ENCODE data around the gene MEOX2.

Gene MEOX2

DNA sequence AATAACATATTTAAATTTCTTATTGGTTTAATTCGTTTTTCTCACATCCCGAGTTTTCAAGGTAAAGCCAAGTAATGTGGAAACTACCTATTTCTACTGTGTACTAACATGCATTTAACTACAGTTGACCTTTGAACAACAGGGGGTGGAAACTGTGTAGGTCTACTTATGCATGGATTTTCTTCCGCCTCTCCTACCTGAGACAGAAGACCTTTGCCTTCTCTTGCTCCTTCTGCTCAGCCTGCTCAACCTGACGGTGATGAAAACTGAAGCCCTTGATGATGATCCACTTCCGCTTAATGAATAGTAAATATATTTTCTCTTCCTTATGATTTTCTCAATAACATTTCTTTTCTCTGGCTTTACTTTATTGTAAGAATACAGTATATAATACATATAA, 18.5 kb downstream of the MEOX2 start:
- DNase-seq (ENCODE audit: low read depth in 1 of 2, low spot score in 1 of 2): no peak
- H3K27ac ChIP-seq (replicated peaks): no peak overlapping the region
- TF ChIP-seq, protein P1, sequence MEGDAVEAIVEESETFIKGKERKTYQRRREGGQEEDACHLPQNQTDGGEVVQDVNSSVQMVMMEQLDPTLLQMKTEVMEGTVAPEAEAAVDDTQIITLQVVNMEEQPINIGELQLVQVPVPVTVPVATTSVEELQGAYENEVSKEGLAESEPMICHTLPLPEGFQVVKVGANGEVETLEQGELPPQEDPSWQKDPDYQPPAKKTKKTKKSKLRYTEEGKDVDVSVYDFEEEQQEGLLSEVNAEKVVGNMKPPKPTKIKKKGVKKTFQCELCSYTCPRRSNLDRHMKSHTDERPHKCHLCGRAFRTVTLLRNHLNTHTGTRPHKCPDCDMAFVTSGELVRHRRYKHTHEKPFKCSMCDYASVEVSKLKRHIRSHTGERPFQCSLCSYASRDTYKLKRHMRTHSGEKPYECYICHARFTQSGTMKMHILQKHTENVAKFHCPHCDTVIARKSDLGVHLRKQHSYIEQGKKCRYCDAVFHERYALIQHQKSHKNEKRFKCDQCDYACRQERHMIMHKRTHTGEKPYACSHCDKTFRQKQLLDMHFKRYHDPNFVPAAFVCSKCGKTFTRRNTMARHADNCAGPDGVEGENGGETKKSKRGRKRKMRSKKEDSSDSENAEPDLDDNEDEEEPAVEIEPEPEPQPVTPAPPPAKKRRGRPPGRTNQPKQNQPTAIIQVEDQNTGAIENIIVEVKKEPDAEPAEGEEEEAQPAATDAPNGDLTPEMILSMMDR (IDR thresholded peaks at IDR 0.05; ENCODE audit: insufficient read depth, low read length): no peak
- no peak overlapping the region for H3K4me3 ChIP-seq (replicated peaks; ENCODE audit: insufficient read depth, low read length)
- no peaks in the 10 kb centered on the region for H3K27me3 ChIP-seq (ENCODE audit: insufficient read depth, poor library complexity, severe bottlenecking)

DNA sequence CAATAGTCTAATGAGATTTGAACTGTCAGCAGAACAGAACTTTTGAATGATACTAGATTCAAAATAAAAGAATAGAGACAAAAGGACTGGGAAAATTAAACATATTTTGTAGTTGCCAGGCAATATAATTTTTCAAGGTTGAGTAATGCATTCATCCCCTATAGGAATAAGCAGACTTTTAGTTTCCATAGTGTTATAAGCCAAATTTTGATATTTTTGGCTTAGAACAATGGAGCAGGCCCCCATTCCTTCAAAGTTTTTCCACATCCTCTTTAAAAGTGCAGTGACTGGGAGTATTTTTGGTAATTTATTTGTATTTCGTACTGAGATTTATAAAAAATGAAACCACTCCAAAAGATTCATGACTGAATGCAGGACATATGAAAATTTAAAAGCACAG, 24.0 kb downstream of the MEOX2 start:
- H3K4me3 ChIP-seq (replicated peaks; ENCODE audit: insufficient read depth, low read length): no peak overlapping the region
- no peak for DNase-seq (ENCODE audit: low read depth in 1 of 2, low spot score in 1 of 2)
- H3K27me3 ChIP-seq (ENCODE audit: insufficient read depth, poor library complexity, severe bottlenecking): no peaks in the 10 kb centered on the region
- H3K27ac ChIP-seq (replicated peaks): no peak overlapping the region
- no peak for TF ChIP-seq POLR2AphosphoS5 (IDR thresholded peaks at IDR 0.05; ENCODE audit: low read depth)
- no peak for TF ChIP-seq GABPA (IDR thresholded peaks at IDR 0.05; ENCODE audit: low read depth)
- TF ChIP-seq, protein P1 (IDR thresholded peaks at IDR 0.05; ENCODE audit: insufficient read depth, low read length): no peak
- no peak for TF ChIP-seq SPI1 (IDR thresholded peaks at IDR 0.05; ENCODE audit: borderline replicate concordance, low read depth)
- TF ChIP-seq, protein P2, sequence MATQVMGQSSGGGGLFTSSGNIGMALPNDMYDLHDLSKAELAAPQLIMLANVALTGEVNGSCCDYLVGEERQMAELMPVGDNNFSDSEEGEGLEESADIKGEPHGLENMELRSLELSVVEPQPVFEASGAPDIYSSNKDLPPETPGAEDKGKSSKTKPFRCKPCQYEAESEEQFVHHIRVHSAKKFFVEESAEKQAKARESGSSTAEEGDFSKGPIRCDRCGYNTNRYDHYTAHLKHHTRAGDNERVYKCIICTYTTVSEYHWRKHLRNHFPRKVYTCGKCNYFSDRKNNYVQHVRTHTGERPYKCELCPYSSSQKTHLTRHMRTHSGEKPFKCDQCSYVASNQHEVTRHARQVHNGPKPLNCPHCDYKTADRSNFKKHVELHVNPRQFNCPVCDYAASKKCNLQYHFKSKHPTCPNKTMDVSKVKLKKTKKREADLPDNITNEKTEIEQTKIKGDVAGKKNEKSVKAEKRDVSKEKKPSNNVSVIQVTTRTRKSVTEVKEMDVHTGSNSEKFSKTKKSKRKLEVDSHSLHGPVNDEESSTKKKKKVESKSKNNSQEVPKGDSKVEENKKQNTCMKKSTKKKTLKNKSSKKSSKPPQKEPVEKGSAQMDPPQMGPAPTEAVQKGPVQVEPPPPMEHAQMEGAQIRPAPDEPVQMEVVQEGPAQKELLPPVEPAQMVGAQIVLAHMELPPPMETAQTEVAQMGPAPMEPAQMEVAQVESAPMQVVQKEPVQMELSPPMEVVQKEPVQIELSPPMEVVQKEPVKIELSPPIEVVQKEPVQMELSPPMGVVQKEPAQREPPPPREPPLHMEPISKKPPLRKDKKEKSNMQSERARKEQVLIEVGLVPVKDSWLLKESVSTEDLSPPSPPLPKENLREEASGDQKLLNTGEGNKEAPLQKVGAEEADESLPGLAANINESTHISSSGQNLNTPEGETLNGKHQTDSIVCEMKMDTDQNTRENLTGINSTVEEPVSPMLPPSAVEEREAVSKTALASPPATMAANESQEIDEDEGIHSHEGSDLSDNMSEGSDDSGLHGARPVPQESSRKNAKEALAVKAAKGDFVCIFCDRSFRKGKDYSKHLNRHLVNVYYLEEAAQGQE (IDR thresholded peaks at IDR 0.05; ENCODE audit: insufficient replicate concordance, low read depth): no peak

DNA sequence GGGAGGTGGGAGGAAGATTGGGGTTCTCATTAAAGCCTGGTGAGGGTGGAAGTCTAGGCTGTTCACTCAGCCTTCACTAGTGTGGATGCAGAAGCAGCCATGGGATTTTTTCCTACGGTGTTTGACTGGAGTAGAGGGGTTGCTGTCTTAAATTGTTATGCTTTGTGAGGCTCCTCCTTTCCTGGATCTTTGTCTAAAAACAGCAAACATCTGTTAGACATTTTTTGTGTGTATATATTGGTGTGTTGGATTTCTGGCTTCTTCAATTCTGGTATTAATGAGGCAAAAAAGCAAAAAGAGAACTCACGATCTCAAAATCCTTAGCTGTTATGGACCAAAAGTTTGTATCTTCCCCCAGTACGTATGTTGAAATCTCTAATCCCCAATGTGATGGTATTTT, 28.2 kb downstream of the MEOX2 start:
- TF ChIP-seq POLR2AphosphoS5 (IDR thresholded peaks at IDR 0.05; ENCODE audit: low read depth) (no peak), SPI1 (IDR thresholded peaks at IDR 0.05; ENCODE audit: borderline replicate concordance, low read depth) (no peak), GABPA (IDR thresholded peaks at IDR 0.05; ENCODE audit: low read depth) (no peak)
- TF ChIP-seq, protein P2 (IDR thresholded peaks at IDR 0.05; ENCODE audit: insufficient replicate concordance, low read depth): no peak
- TF ChIP-seq, protein P1 (IDR thresholded peaks at IDR 0.05; ENCODE audit: insufficient read depth, low read length): no peak
- H3K27me3 ChIP-seq (ENCODE audit: insufficient read depth, poor library complexity, severe bottlenecking): no peaks in the 10 kb centered on the region
- H3K4me3 ChIP-seq (replicated peaks; ENCODE audit: insufficient read depth, low read length): no peak overlapping the region
- no peak overlapping the region for H3K27ac ChIP-seq (replicated peaks)
- no peak for DNase-seq (ENCODE audit: low read depth in 1 of 2, low spot score in 1 of 2)

DNA sequence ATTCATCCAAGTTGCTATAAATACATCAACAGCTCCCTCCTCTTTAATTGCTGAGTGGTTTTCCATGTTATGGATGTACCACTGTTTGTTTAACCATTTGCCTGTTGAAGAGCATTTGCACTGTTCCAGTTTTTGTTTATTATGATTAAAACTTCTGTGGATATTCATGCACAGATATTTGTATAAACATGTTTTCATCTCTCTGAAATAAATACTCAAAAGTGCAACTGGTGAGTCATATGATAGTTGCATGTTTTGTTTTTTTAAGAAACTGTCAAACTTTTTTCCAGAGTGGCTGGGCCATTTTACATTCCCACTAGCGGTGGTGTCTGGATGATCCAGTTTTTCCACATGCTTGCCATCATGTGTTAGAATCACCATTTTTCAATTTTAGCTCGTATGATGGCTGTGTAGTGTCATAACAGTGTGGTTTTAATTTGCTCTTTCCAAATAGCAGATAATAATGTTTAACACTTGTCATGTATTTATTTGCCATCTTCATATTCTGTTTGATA, 33.6 kb downstream of the MEOX2 start:
- no peak for DNase-seq (ENCODE audit: low read depth in 1 of 2, low spot score in 1 of 2)
- Histone ChIP-seq H3K27me3 (ENCODE audit: insufficient read depth, poor library complexity, severe bottlenecking) (no peaks in the 10 kb centered on the region), H3K27ac (replicated peaks) (no peak overlapping the region), H3K4me3 (replicated peaks; ENCODE audit: insufficient read depth, low read length) (no peak overlapping the region)
- TF ChIP-seq, protein P2 (IDR thresholded peaks at IDR 0.05; ENCODE audit: insufficient replicate concordance, low read depth): no peak
- TF ChIP-seq SPI1 (IDR thresholded peaks at IDR 0.05; ENCODE audit: borderline replicate concordance, low read depth) (no peak), GABPA (IDR thresholded peaks at IDR 0.05; ENCODE audit: low read depth) (no peak), POLR2AphosphoS5 (IDR thresholded peaks at IDR 0.05; ENCODE audit: low read depth) (no peak)
- TF ChIP-seq, protein P1 (IDR thresholded peaks at IDR 0.05; ENCODE audit: insufficient read depth, low read length): no peak
